ENCODE measurements around the gene SLC1A2. TPM values are rescaled to one million over a fixed set of nuclear protein-coding genes. Genes with fewer than 3 reads are reported as not detected.

The SLC1A2 gene
- total and polyA plus RNA-seq, 2 experiments from 2014 or later = 0.70 to 2.8 TPM

- Histone ChIP-seq H4K20me1 (replicated peaks; ENCODE audit: insufficient read depth) (no peaks in the 10 kb centered on the region), H3K27me3 (ENCODE audit: insufficient read depth) (peaks cover 29% of the 10 kb centered on the region), H3K4me2 (no peak overlapping the region), H3F3A (replicated peaks; ENCODE audit: low read depth) (no peaks in the 10 kb centered on the region), H3K36me3 (ENCODE audit: insufficient read depth) (no peaks in the 10 kb centered on the region), H2AFZ (no peak overlapping the region), H3K79me2 (replicated peaks; ENCODE audit: insufficient read depth) (no peaks in the 10 kb centered on the region), H3K9me2 (ENCODE audit: insufficient read depth) (no peaks in the 10 kb centered on the region), H3K4me3 (no peak overlapping the region), H3K4me1 (ENCODE audit: insufficient read depth) (no peaks in the 10 kb centered on the region), H3K27ac (ENCODE audit: low read depth) (no peak overlapping the region)
- no peak overlapping the region for H3K4me3 Mint-ChIP-seq
- H3K27ac Mint-ChIP-seq = no peak overlapping the region
- peaks cover 6% of the 10 kb centered on the region; the same call in 2 of the 3 replicates for H3K4me1 Mint-ChIP-seq
- DNase-seq (ENCODE audit: low spot score) (no peak), ATAC-seq (no peak)
- H3K27me3 Mint-ChIP-seq (ENCODE audit: insufficient read depth, low read depth, poor library complexity) = peaks cover 1% of the 10 kb centered on the region
- TF ChIP-seq STAT1 (IDR thresholded peaks at IDR 0.05; ENCODE audit: unreplicated experiment) = no peak
- TF ChIP-seq REST (IDR thresholded peaks at IDR 0.05; ENCODE audit: unreplicated experiment) = no peak
- no peak for TF ChIP-seq NANOG (IDR thresholded peaks at IDR 0.05; ENCODE audit: borderline replicate concordance)
- no peak for TF ChIP-seq CREB1 (CRISPR knock-in tag; IDR thresholded peaks at IDR 0.05; ENCODE audit: low read depth)
- no peak for TF ChIP-seq JUNB (IDR thresholded peaks at IDR 0.05; ENCODE audit: unreplicated experiment)
- no peak for TF ChIP-seq POLR2AphosphoS5 (IDR thresholded peaks at IDR 0.05; ENCODE audit: low read depth)
- TF ChIP-seq ZNF462 (CRISPR knock-in tag; IDR thresholded peaks at IDR 0.05) = no peak
- TF ChIP-seq EZH2phosphoT487 (IDR thresholded peaks at IDR 0.05; ENCODE audit: unreplicated experiment) = no peak
- no peak for TF ChIP-seq EZH2 (IDR thresholded peaks at IDR 0.05; ENCODE audit: low read depth, unreplicated experiment)
- TF ChIP-seq ZNF331 (CRISPR knock-in tag; IDR thresholded peaks at IDR 0.05; ENCODE audit: low read depth) = no peak
- TF ChIP-seq ZNF114 (CRISPR knock-in tag; IDR thresholded peaks at IDR 0.05) = no peak
- H3K36me3 Mint-ChIP-seq (ENCODE audit: low read depth) = no peaks in the 10 kb centered on the region
- H3K9me3 Mint-ChIP-seq = no peaks in the 10 kb centered on the region
Measured at GRCh38 chr11:35349897-35350296, 69.5 kb downstream of the SLC1A2 start.

All from GM23338 (cell line).